GM06990 (cell line): ENCODE data around the gene RABEP1.

Experiments
- DNase-seq: peaks from one replicate; pipeline ENCODE4 v3.0.0-alpha.2; 2011; ENCODE audit not compliant: insufficient read length; ENCODE audit errors: extremely low read depth
- H3K27me3 ChIP-seq: replicated peaks from 2 replicates; pipeline ENCODE4 v1.6.0; 2011; ENCODE audit warnings: low read length; ENCODE audit not compliant: control insufficient read depth, insufficient read depth
- H3K36me3 ChIP-seq: 2 replicates; pipeline ENCODE4 v1.5.1; 2011; ENCODE audit warnings: low read length; ENCODE audit not compliant: control insufficient read depth, insufficient read depth
- H3K4me3 ChIP-seq: replicated peaks from 2 replicates; pipeline ENCODE4 v1.5.1; 2011; ENCODE audit warnings: low read depth, mild to moderate bottlenecking, control low read depth, low read length
- TF ChIP-seq, protein P1 (sequence below): IDR thresholded peaks from 2 replicates; pipeline ENCODE4 v1.5.1; 2011; ENCODE audit warnings: low read length, control low read depth, mild to moderate bottlenecking, inconsistent platforms; ENCODE audit not compliant: insufficient read depth, poor library complexity, severe bottlenecking

RABEP1 gene

DNA sequence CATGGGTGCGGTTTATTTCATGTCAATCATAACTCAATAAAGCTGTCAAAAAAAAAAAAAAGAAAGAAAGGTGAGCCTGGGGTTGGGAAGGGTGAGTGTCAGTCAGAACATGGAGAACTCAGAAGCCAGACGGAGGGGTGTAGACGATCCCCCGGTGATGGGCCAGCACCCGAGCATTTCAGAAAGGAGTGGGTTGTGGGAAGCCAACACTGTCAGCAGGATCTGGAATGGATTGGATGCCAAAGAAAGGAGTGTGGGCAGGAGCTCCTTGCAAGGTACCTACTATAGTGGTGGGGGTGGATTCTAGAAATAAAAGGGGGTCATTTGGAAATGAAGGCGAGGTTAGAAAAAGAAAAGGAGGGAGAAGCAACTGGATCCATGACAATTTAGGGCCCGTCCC lies 27.7 kb upstream of the RABEP1 start:
- Histone ChIP-seq H3K27me3 (no peaks in the 10 kb centered on the region), H3K36me3 (no peaks in the 10 kb centered on the region), H3K4me3 (no peak overlapping the region)
- TF ChIP-seq, protein P1, sequence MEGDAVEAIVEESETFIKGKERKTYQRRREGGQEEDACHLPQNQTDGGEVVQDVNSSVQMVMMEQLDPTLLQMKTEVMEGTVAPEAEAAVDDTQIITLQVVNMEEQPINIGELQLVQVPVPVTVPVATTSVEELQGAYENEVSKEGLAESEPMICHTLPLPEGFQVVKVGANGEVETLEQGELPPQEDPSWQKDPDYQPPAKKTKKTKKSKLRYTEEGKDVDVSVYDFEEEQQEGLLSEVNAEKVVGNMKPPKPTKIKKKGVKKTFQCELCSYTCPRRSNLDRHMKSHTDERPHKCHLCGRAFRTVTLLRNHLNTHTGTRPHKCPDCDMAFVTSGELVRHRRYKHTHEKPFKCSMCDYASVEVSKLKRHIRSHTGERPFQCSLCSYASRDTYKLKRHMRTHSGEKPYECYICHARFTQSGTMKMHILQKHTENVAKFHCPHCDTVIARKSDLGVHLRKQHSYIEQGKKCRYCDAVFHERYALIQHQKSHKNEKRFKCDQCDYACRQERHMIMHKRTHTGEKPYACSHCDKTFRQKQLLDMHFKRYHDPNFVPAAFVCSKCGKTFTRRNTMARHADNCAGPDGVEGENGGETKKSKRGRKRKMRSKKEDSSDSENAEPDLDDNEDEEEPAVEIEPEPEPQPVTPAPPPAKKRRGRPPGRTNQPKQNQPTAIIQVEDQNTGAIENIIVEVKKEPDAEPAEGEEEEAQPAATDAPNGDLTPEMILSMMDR = no peak
- DNase-seq = no peak

DNA sequence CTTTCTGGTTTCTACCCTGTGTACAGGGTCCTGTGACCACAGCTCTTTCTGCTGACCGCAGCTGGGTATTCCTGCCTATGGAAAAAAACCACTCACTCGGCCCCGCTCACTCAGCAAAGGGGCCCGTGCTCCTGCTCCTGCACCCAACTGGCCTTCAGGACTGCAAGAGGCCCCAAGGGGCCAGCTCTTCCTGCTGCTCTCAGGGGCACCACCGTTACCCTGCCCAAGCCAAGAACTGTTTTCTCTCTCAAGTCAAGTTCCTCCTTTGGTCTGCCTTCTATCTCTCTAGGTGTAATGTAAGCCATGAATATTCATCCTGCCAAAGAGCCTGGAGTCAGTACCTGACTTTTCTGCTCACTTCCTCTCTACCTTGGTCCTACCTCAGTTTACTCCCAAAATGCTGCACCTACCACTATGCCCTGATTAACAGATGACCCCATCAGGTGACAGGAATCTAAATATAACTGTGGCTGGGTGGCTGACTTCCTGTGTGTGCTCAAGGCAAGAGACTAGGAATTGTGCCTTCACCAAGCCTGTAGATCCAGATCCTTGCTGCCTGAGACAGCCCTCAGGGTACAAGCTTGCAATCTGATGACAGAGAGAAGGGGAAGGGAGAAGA lies 27.1 kb upstream of the RABEP1 start:
- no peaks in the 10 kb centered on the region for H3K27me3 ChIP-seq
- DNase-seq = no peak
- H3K36me3 ChIP-seq = no peaks in the 10 kb centered on the region
- no peak overlapping the region for H3K4me3 ChIP-seq
- TF ChIP-seq, protein P1 = no peak

DNA sequence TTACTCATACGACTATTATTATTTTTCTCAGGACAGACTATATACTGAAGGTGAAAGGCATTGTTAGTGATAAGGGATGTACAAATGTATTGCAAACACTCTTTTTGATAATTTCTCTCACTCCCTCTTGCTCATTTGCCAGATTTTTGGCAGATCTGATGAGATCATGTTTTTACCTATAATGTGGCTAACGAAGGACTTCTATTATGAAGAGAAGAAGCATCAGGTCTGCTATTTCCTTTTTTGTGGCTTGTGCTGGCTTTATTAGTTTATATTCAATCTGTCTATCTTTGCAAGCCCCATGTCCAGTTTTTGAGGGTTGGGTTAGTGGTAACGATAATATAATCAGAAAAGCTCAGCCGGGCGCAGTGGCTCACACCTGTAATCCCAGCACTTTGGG lies 25.0 kb upstream of the RABEP1 start:
- H3K27me3 ChIP-seq = no peaks in the 10 kb centered on the region
- DNase-seq = no peak
- H3K36me3 ChIP-seq = no peaks in the 10 kb centered on the region
- TF ChIP-seq, protein P1 = no peak
- H3K4me3 ChIP-seq = no peak overlapping the region

DNA sequence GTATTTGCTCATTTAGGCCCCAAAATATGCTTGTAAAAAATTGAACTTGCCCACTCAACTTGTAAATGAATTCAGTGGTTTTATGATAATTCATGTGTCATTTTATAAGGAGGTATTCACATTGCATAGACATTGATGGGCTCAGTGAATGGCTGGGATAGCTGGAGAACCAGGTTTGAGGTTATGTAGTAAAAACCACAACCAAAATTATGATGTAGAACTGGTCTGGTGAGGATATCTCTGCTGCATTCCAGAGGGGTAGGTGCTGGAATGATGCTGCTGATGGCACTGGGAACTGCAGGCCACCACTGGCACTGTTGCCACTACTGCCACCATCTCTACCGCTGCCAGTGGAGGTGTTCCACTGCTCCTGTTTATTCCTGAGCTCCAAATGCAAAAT lies 21.5 kb upstream of the RABEP1 start:
- Histone ChIP-seq H3K4me3 (no peak overlapping the region), H3K27me3 (no peaks in the 10 kb centered on the region), H3K36me3 (no peaks in the 10 kb centered on the region)
- no peak for DNase-seq
- TF ChIP-seq, protein P1 = no peak

DNA sequence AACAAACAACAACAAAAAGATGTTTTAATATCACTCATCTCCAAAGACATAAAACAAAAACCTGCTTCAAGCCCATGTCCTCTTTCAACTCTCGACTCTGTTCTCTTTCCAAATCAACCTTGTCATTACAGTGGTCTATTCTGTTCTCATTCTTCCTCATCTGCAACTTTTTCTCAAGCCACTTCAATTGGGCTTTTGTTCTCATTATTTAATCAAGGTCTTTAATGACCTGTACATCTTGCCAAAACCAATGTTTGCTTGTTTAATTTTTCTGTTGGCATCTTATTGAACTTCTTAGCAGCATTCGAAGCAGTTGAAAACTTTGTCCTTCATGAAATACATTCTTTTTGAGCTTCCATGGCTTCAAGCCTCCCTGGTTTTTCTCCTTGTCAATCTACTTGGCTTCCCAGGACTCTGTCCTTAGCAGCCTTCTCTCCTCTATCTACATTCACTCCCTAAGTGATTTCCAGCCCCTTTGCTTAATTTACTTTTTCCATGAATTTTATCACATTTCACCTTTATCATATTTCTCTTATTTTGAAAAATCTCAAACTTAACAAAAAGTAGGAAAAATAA lies 19.6 kb upstream of the RABEP1 start:
- no peak for DNase-seq

More for the DNA sequence above, 19.6 kb upstream of the RABEP1 start:
- TF ChIP-seq, protein P1 = no peak
- H3K36me3 ChIP-seq = no peaks in the 10 kb centered on the region
- no peaks in the 10 kb centered on the region for H3K27me3 ChIP-seq
- no peak overlapping the region for H3K4me3 ChIP-seq
